SK-N-SH (cell line): ENCODE measurements around the gene GBX1. TPM values are rescaled to one million over a fixed set of nuclear protein-coding genes. Genes with fewer than 3 reads are reported as not detected.

ENCODE experiments used
- CTCF ChIA-PET: fragments of 300-600, 350-600 bp; formaldehyde crosslinking; extraction: SDS; loops from one replicate; lab custom pipeline; 2021; lab: Yijun Ruan, JAX
- POLR2A ChIA-PET: fragments of 350-600 bp; sonication (Branson Sonifier 250); formaldehyde crosslinking; extraction: SDS; loops from one replicate; lab custom pipeline; 2020; ENCODE audit warnings: antibody characterized with exemption, inconsistent platforms; lab: Yijun Ruan, JAX
- DNase-seq: peaks from one replicate; pipeline ENCODE4 v3.0.0; 2012
- H2AFZ ChIP-seq: fragments of 200-600 bp; sonication (generic); 2 replicates; pipeline ENCODE4 v1.8.1; 2016; ENCODE audit warnings: antibody characterized with exemption, mild to moderate bottlenecking, low read depth
- H3F3A ChIP-seq: fragments of 200-600 bp; sonication (generic); replicated peaks from 2 replicates; pipeline ENCODE3; 2016; ENCODE audit warnings: antibody characterized with exemption, mild to moderate bottlenecking; ENCODE audit not compliant: insufficient read depth
- H3K27ac ChIP-seq, 2 experiments: fragments of 200-500 bp in 1 of 2; fragments of 200-600 bp in 1 of 2; sonication (Bioruptor generic) in 1 of 2; sonication (generic), shearing (Covaris generic) in 1 of 2; 2 replicates each; pipeline versions ENCODE4 v1.5.1 to v1.6.1; 2014 to 2016; ENCODE audit warnings: low read depth in 2 of 2, inconsistent platforms in 1 of 2, low read length in 1 of 2, mild to moderate bottlenecking in 1 of 2, mixed read lengths in 1 of 2
- H3K27me3 ChIP-seq: fragments of 200-600 bp; sonication (generic), shearing (Covaris generic); 2 replicates; pipeline ENCODE4 v1.6.1; 2016; ENCODE audit warnings: mixed run types; ENCODE audit not compliant: insufficient read depth
- H3K36me3 ChIP-seq, 2 experiments: fragments of 200-500 bp in 1 of 2; fragments of 200-600 bp in 1 of 2; sonication (Bioruptor generic) in 1 of 2; sonication (generic) in 1 of 2; replicated peaks in 1 of 2; 2 replicates each; pipeline versions ENCODE3 to v1.5.1; 2014 to 2016; ENCODE audit warnings: low read length in 1 of 2, mild to moderate bottlenecking in 1 of 2; ENCODE audit not compliant: insufficient read depth in 2 of 2, control insufficient read depth in 1 of 2
- H3K4me1 ChIP-seq, 2 experiments: fragments of 200-500 bp in 1 of 2; fragments of 200-600 bp in 1 of 2; sonication (Bioruptor generic) in 1 of 2; sonication (generic), shearing (Covaris generic) in 1 of 2; 2 replicates each; pipeline versions ENCODE4 v1.5.1 to v1.6.1; 2014 to 2016; ENCODE audit warnings: low read depth in 1 of 2, low read length in 1 of 2, mixed run types in 1 of 2; ENCODE audit not compliant: insufficient read depth in 2 of 2, control insufficient read depth in 1 of 2
- H3K4me2 ChIP-seq: fragments of 200-600 bp; sonication (generic), shearing (Covaris generic); 2 replicates; pipeline ENCODE4 v1.6.1; 2017; ENCODE audit warnings: mixed run types
- H3K4me3 ChIP-seq, 2 experiments: fragments of 200-500 bp in 1 of 2; fragments of 200-600 bp in 1 of 2; sonication (Bioruptor generic) in 1 of 2; sonication (generic), shearing (Covaris generic) in 1 of 2; 2 replicates each; pipeline versions ENCODE4 v1.5.1 to v1.8.1; 2014 to 2016; ENCODE audit warnings: low read depth in 2 of 2, inconsistent platforms in 1 of 2, low read length in 1 of 2, mild to moderate bottlenecking in 1 of 2, mixed read lengths in 1 of 2, moderate library complexity in 1 of 2
- H3K79me2 ChIP-seq: fragments of 200-600 bp; sonication (generic); 2 replicates; pipeline ENCODE4 v1.8.1; 2017; ENCODE audit warnings: mild to moderate bottlenecking; ENCODE audit not compliant: insufficient read depth
- H3K9ac ChIP-seq: fragments of 200-600 bp; sonication (generic); 2 replicates; pipeline ENCODE4 v1.6.1; 2017; ENCODE audit warnings: mixed run types
- H3K9me2 ChIP-seq: fragments of 200-600 bp; sonication (generic); 2 replicates; pipeline ENCODE4 v1.6.1; 2017; ENCODE audit warnings: mixed run types
- H3K9me3 ChIP-seq: fragments of 200-600 bp; sonication (generic); 2 replicates; pipeline ENCODE4 v1.6.1; 2017; ENCODE audit warnings: mixed run types, mild to moderate bottlenecking, moderate library complexity
- H4K20me1 ChIP-seq: fragments of 200-600 bp; sonication (generic); 2 replicates; pipeline ENCODE4 v1.6.1; 2017; ENCODE audit warnings: mild to moderate bottlenecking, mixed run types; ENCODE audit not compliant: insufficient read depth
- CHD2 ChIP-seq: fragments of 150-350 bp; IDR thresholded peaks from 2 replicates; pipeline ENCODE4 v1.6.1; 2018; ENCODE audit warnings: low read length; ENCODE audit not compliant: partially characterized antibody
- EP300 ChIP-seq, 2 experiments: IDR thresholded peaks; 2 replicates each; pipeline versions ENCODE4 v1.4.0 to v1.6.1; 2012; ENCODE audit warnings: borderline replicate concordance in 1 of 2, low read depth in 1 of 2, low read length in 1 of 2
- FOSL2 ChIP-seq: IDR thresholded peaks from 2 replicates; pipeline ENCODE4 v1.4.0; 2012; ENCODE audit warnings: low read depth, mild to moderate bottlenecking, moderate library complexity, borderline replicate concordance
- FOXM1 ChIP-seq: IDR thresholded peaks from 2 replicates; pipeline ENCODE4 v1.4.0; 2012; ENCODE audit warnings: low read depth, mild to moderate bottlenecking
- MEF2A ChIP-seq: IDR thresholded peaks from 2 replicates; pipeline ENCODE4 v1.4.0; 2012; ENCODE audit warnings: low read depth, borderline replicate concordance
- MXI1 ChIP-seq: IDR thresholded peaks from 2 replicates; pipeline ENCODE4 v1.6.1; 2012; ENCODE audit warnings: mild to moderate bottlenecking, low read depth, low read length, improper control_type of control experiment
- NFIC ChIP-seq: IDR thresholded peaks from 2 replicates; pipeline ENCODE4 v1.4.0; 2012; ENCODE audit warnings: borderline replicate concordance
- POLR2AphosphoS5 ChIP-seq: IDR thresholded peaks from 2 replicates; pipeline ENCODE4 v1.6.1; 2012; ENCODE audit warnings: low read depth, low read length
- RFX5 ChIP-seq: IDR thresholded peaks from 2 replicates; pipeline ENCODE4 v1.6.1; 2012; ENCODE audit warnings: mild to moderate bottlenecking, improper control_type of control experiment, low read length
- SIN3A ChIP-seq: IDR thresholded peaks from 2 replicates; pipeline ENCODE4 v1.6.1; 2012; ENCODE audit warnings: low read depth, mild to moderate bottlenecking, low read length, moderate library complexity, borderline replicate concordance
- TEAD4 ChIP-seq: IDR thresholded peaks from 2 replicates; pipeline ENCODE4 v1.4.0; 2012; ENCODE audit warnings: mild to moderate bottlenecking, borderline replicate concordance; ENCODE audit not compliant: insufficient read depth
- YY1 ChIP-seq: IDR thresholded peaks from 2 replicates; pipeline ENCODE4 v1.4.0; 2012; ENCODE audit warnings: low read depth, mild to moderate bottlenecking
- WGBS: methylation state at CpG from one replicate; pipeline ENCODE4 v1.1.6; 2017; ENCODE audit warnings: low lambda C conversion rate; 5-methylcytosine and 5-hydroxymethylcytosine counted together
- polyA plus RNA-seq, 3 experiments: library from polyadenylated mRNA; depleted of rRNA; stranded (reverse); fragments of >200 nt; gene quantifications; 2 replicates each; pipeline ENCODE4 v1.2.3, GENCODE V29; 2012
- TF ChIP-seq, protein P1 (sequence below): IDR thresholded peaks from 2 replicates; pipeline ENCODE4 v1.4.0; 2012; ENCODE audit warnings: low read depth
- TF ChIP-seq, protein P2 (sequence below): IDR thresholded peaks from 2 replicates; pipeline ENCODE4 v1.4.0; 2012; ENCODE audit warnings: low read depth, borderline replicate concordance
- TF ChIP-seq, protein P3 (sequence below): fragments of 150-350 bp; IDR thresholded peaks from 2 replicates; pipeline ENCODE4 v1.6.1; 2016; ENCODE audit warnings: mild to moderate bottlenecking, low read depth, low read length
- TF ChIP-seq, protein P4 (sequence below): fragments of 150-350 bp; IDR thresholded peaks from 2 replicates; pipeline ENCODE4 v1.6.1; 2017; ENCODE audit warnings: antibody characterized with exemption, low read length, low read depth, borderline replicate concordance
- TF ChIP-seq, protein P5 (sequence below): fragments of 200-600 bp; sonication (generic); IDR thresholded peaks from 2 replicates; pipeline ENCODE4 v1.6.1; 2017; ENCODE audit warnings: antibody characterized with exemption, mild to moderate bottlenecking, moderate library complexity

The GBX1 gene
- polyA plus RNA-seq, 1 of the 3 experiments (the other 2 are of a cell fraction) = not detected

DNA sequence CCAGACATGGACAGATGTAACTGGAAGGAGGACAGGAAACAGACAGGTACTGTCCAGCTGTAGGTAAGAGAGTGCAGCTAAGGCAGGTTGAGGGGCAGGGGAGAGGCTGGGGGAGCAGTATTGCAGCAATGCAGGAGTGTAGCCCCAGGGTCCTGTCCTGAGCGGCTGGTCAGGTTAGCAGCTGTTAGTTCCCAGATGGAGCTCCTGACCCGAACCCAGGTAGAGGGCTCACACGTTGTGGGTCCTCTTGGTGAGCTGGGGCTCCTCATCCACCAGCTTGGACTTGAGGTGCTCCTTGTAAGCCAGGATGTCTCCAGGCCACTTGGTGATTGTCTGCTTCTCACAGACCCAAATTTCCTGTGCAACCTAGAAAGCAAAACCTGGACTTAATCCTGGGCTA is 46.3 kb upstream of the GBX1 start:
- POLR2A ChIA-PET = interaction anchor here (1.5 kb wide), 1 partner anchor 13 kb away, joined by 9 read pairs; the partner anchor contains the start of gene ABCF2
- H3K4me3 ChIP-seq = no peak overlapping the region
- H4K20me1 ChIP-seq = 0 out of 2 replicates have a peak, but pooled peaks cover 9% of the 10 kb centered on the region
- no peak overlapping the region for H2AFZ ChIP-seq
- no peaks in the 10 kb centered on the region for H3K27me3 ChIP-seq
- H3K9me2 ChIP-seq = no peaks in the 10 kb centered on the region
- H3K27ac ChIP-seq = no peak overlapping the region
- no peaks in the 10 kb centered on the region for H3F3A ChIP-seq
- H3K9me3 ChIP-seq = no peaks in the 10 kb centered on the region
- 86% methylated on average over 2 of the region's 3 CpGs for WGBS
- peaks cover 44 to 57% of the 10 kb centered on the region in 2 experiments for H3K36me3 ChIP-seq
- H3K9ac ChIP-seq = no peak overlapping the region
- no peaks in the 10 kb centered on the region for H3K4me1 ChIP-seq
- H3K79me2 ChIP-seq = no peaks in the 10 kb centered on the region
- CTCF ChIA-PET = interaction anchor here (0.7 to 2.6 kb wide), 9 partner anchors 9 to 201 kb away, joined by 3 to 11 read pairs (median 5); partner anchors contain the start of gene ASB10
- no peak overlapping the region for H3K4me2 ChIP-seq
- TF ChIP-seq RFX5 = no peak
- TF ChIP-seq, protein P1, sequence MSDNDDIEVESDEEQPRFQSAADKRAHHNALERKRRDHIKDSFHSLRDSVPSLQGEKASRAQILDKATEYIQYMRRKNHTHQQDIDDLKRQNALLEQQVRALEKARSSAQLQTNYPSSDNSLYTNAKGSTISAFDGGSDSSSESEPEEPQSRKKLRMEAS = no peak
- TF ChIP-seq CHD2 = no peak
- TF ChIP-seq, protein P2, sequence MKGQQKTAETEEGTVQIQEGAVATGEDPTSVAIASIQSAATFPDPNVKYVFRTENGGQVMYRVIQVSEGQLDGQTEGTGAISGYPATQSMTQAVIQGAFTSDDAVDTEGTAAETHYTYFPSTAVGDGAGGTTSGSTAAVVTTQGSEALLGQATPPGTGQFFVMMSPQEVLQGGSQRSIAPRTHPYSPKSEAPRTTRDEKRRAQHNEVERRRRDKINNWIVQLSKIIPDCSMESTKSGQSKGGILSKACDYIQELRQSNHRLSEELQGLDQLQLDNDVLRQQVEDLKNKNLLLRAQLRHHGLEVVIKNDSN = no peak
- TF ChIP-seq EP300 (IDR thresholded peaks at IDR 0.05; ENCODE audit: borderline replicate concordance in 1 of 2, low read depth in 1 of 2, low read length in 1 of 2) = no peak
- no peak for TF ChIP-seq YY1
- no peak for TF ChIP-seq FOXM1
- TF ChIP-seq TEAD4 = no peak
- TF ChIP-seq, protein P3, sequence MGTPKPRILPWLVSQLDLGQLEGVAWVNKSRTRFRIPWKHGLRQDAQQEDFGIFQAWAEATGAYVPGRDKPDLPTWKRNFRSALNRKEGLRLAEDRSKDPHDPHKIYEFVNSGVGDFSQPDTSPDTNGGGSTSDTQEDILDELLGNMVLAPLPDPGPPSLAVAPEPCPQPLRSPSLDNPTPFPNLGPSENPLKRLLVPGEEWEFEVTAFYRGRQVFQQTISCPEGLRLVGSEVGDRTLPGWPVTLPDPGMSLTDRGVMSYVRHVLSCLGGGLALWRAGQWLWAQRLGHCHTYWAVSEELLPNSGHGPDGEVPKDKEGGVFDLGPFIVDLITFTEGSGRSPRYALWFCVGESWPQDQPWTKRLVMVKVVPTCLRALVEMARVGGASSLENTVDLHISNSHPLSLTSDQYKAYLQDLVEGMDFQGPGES = no peak
- TF ChIP-seq, protein P4, sequence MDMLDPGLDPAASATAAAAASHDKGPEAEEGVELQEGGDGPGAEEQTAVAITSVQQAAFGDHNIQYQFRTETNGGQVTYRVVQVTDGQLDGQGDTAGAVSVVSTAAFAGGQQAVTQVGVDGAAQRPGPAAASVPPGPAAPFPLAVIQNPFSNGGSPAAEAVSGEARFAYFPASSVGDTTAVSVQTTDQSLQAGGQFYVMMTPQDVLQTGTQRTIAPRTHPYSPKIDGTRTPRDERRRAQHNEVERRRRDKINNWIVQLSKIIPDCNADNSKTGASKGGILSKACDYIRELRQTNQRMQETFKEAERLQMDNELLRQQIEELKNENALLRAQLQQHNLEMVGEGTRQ = no peak
- TF ChIP-seq MXI1 = no peak
- TF ChIP-seq, protein P5, sequence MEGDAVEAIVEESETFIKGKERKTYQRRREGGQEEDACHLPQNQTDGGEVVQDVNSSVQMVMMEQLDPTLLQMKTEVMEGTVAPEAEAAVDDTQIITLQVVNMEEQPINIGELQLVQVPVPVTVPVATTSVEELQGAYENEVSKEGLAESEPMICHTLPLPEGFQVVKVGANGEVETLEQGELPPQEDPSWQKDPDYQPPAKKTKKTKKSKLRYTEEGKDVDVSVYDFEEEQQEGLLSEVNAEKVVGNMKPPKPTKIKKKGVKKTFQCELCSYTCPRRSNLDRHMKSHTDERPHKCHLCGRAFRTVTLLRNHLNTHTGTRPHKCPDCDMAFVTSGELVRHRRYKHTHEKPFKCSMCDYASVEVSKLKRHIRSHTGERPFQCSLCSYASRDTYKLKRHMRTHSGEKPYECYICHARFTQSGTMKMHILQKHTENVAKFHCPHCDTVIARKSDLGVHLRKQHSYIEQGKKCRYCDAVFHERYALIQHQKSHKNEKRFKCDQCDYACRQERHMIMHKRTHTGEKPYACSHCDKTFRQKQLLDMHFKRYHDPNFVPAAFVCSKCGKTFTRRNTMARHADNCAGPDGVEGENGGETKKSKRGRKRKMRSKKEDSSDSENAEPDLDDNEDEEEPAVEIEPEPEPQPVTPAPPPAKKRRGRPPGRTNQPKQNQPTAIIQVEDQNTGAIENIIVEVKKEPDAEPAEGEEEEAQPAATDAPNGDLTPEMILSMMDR = no peak
- no peak for TF ChIP-seq NFIC
- no peak for TF ChIP-seq FOSL2
- no peak for TF ChIP-seq SIN3A
- TF ChIP-seq POLR2AphosphoS5 = no peak
- TF ChIP-seq MEF2A = no peak
- no peak for DNase-seq
